Uterus (tissue), 4 donors: ENCODE measurements around the gene PCED1A. TPM values are rescaled to one million over a fixed set of nuclear protein-coding genes. Genes with fewer than 3 reads are reported as not detected.

Source experiments
- DNase-seq, 2 donors: peaks; one replicate each; pipeline ENCODE4 v3.0.0-alpha.2; 2019 to 2020
- H3K27ac ChIP-seq, 2 donors: fragments of 200-600 bp; sonication (generic); 1 replicate in 1 of 2; 2 replicates in 1 of 2; pipeline ENCODE4 v1.5.1; 2016 to 2018
- H3K27me3 ChIP-seq, 2 donors: fragments of 200-600 bp; sonication (generic); one replicate each; pipeline ENCODE4 v1.5.1; 2018 to 2019; ENCODE audit warnings: control low read depth in 1 of 2
- H3K36me3 ChIP-seq, 2 donors: fragments of 200-600 bp; sonication (generic); one replicate each; pipeline ENCODE4 v1.5.1; 2019; ENCODE audit warnings: control low read depth in 1 of 2
- H3K4me1 ChIP-seq, 2 donors: fragments of 200-600 bp; sonication (generic); one replicate each; pipeline ENCODE4 v1.5.1; 2018 to 2019; ENCODE audit warnings: control low read depth in 1 of 2
- H3K4me3 ChIP-seq, 2 donors: fragments of 200-600 bp; sonication (generic); 1 replicate in 1 of 2; 2 replicates in 1 of 2; pipeline ENCODE4 v1.5.1; 2018 to 2019; ENCODE audit warnings: mild to moderate bottlenecking in 1 of 2
- H3K9me3 ChIP-seq, 2 donors: fragments of 200-600 bp; sonication (generic); one replicate each; pipeline ENCODE4 v1.5.1; 2019; ENCODE audit warnings: control low read depth in 1 of 2
- POLR2A ChIP-seq, 2 donors: fragments of 450-650 bp; IDR thresholded peaks; one replicate each; pipeline ENCODE4 v1.6.1; 2016; ENCODE audit warnings: antibody characterized with exemption in 2 of 2, mild to moderate bottlenecking in 1 of 2, moderate library complexity in 1 of 2
- intact Hi-C: fragments of 100-400 bp; cut with DNase I; formaldehyde crosslinking; loops from one replicate; pipeline ENCODE4 v1.15.1; 2023; ENCODE audit warnings: low total_unique reads
- total RNA-seq, 4 donors: library from RNA; depleted of rRNA in 3 of 4; stranded (reverse); fragments of >200 nt in 3 of 4; gene quantifications; one replicate each; pipeline versions ENCODE4 v1.1.0 to v1.2.4, GENCODE V29; 2014 to 2023
- TF ChIP-seq, protein P1 (sequence below), 4 experiments: fragments of 200-600 bp in 2 of 4; fragments of 450-650 bp in 2 of 4; sonication (generic) in 2 of 4; IDR thresholded peaks; one replicate each; pipeline ENCODE4 v1.5.1; 2016 to 2019; ENCODE audit warnings: antibody characterized with exemption in 4 of 4, mild to moderate bottlenecking in 2 of 4, moderate library complexity in 1 of 4
- donor health status: DM: yes; HTN: yes; CAD: no.

The PCED1A gene
- total RNA-seq, 4 donors from 2014 or later: 13.5 to 43.6 (median 31.3) TPM

DNA sequence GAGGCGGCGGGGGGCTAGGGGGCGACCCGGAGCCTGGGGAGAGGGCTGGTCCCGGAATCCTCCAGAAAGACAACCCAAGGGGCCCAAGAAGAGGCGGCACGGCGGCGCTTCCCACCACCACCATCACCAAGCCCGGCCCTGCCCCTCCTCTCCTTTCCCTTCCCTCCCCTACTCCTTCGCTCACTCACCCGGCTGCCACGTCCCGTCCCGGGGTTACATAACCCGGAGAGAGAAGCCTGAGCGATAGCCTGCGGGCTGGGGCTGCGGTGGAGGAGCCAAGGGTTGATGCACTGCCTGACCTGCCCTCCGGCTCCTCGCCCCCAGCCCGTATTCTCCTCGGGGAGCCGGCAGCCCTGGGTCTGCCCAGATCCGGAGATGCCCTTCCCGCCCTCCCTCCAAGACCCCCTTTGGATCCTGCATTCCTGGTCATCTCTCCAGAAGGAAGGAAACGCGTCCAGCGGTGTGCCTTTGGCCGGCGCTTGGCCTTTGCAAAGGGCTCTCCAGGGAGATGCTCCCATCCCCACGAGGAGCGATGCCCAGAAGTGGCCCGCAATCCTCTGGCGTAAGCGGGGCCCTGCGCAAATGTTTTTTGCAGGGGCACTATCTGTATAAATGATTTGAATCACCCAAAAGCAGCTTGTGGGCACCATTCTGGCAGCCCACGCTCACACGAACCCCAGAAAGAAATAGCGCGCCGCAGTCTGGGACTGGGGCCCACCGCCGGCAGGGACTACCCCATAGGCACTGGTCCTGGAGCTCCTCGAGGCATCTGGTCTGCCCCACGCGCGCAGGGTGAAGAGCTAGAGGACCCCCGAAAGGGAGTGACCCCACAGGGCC, 35.4 kb downstream of the PCED1A start:
- no peaks in the 10 kb centered on the region for H3K27me3 ChIP-seq
- TF ChIP-seq POLR2A (IDR thresholded peaks at IDR 0.05): no peak
- TF ChIP-seq, protein P1, sequence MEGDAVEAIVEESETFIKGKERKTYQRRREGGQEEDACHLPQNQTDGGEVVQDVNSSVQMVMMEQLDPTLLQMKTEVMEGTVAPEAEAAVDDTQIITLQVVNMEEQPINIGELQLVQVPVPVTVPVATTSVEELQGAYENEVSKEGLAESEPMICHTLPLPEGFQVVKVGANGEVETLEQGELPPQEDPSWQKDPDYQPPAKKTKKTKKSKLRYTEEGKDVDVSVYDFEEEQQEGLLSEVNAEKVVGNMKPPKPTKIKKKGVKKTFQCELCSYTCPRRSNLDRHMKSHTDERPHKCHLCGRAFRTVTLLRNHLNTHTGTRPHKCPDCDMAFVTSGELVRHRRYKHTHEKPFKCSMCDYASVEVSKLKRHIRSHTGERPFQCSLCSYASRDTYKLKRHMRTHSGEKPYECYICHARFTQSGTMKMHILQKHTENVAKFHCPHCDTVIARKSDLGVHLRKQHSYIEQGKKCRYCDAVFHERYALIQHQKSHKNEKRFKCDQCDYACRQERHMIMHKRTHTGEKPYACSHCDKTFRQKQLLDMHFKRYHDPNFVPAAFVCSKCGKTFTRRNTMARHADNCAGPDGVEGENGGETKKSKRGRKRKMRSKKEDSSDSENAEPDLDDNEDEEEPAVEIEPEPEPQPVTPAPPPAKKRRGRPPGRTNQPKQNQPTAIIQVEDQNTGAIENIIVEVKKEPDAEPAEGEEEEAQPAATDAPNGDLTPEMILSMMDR (IDR thresholded peaks at IDR 0.05): no peak
- H3K4me3 ChIP-seq: no peak overlapping the region

DNA sequence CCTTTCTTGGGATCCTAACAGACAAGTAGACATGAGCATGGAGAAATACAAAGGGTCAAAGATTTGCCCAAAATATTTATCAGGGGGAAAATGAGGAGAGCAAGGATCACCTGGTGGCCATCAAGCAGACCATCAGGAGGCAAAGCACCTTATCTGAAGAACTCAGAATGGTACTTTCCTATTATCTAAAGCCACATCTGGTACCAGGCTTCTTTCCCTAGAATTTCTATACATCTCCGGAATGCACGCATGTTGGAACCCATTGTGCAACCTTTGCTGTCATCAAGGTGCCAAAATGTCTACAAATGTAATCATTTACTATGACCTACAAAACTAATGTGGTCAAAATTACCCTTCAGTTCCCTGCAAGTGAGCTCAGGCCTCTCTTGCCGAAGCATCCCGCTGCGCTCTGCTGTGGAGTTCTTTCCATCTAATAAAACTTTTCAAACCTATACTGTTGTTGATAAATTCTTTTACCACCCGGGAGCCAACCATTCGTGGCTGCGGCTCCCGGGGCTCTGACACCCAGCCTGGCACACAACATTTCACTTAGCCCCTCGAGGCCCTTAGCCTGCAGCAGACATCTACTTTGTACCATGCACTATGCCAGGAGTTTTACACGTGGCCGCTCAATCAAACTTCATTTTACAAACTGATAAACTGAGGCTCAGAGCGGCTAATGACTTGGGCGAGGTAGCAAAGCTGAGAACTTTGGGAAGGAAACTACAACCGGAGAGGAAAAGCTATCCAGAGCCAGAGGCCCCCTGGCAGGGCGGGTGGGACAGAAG, 36.2 kb downstream of the PCED1A start:
- H3K27me3 ChIP-seq: no peaks in the 10 kb centered on the region
- TF ChIP-seq POLR2A (IDR thresholded peaks at IDR 0.05): no peak
- TF ChIP-seq, protein P1 (IDR thresholded peaks at IDR 0.05): no peak

More for the DNA sequence above, 35.4 kb downstream of the PCED1A start:
- Histone ChIP-seq H3K9me3 (no peaks in the 10 kb centered on the region), H3K36me3 (no peaks in the 10 kb centered on the region), H3K4me1 (peaks cover 0 to 17% of the 10 kb centered on the region in 2 donors), H3K27ac (no peak overlapping the region)
- intact Hi-C loops: no loop called here
- DNase-seq: no peak

DNA sequence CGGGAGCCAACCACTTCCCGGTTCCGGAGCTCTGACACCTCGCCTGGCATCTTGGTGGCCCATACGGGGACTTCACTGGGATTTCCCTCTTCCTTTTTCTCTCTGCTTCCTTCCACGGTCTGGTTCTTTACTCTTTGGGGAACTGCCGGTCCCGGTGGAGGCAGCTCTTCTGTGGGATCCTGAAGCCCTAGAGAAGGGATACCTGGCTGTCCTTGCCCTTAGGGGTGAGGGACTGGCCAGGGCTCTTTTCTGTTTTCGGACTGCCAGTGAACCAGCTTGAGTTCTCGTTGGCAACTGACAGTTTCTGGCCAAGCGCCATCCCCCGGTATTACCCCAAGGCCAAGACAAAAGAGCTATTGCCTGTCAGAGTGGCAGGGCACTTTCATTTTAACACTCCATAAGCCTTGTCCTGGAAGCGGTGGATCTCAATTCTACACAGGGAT, 39.1 kb downstream of the PCED1A start:
- no peaks in the 10 kb centered on the region for H3K27me3 ChIP-seq
- H3K4me1 ChIP-seq: peaks cover 0 to 22% of the 10 kb centered on the region in 2 donors
- no peak for DNase-seq
- H3K36me3 ChIP-seq: no peaks in the 10 kb centered on the region
- peak overlapping the region in 1 of 2 donors; percentile 77 for H3K27ac ChIP-seq
- no peak overlapping the region for H3K4me3 ChIP-seq
- TF ChIP-seq POLR2A (IDR thresholded peaks at IDR 0.05): no peak
- TF ChIP-seq, protein P1 (IDR thresholded peaks at IDR 0.05): no peak
- intact Hi-C loops: no loop called here
- no peaks in the 10 kb centered on the region for H3K9me3 ChIP-seq

More for the DNA sequence above, 36.2 kb downstream of the PCED1A start:
- Histone ChIP-seq H3K4me3 (no peak overlapping the region), H3K4me1 (peaks cover 0 to 22% of the 10 kb centered on the region in 2 donors), H3K9me3 (no peaks in the 10 kb centered on the region), H3K36me3 (no peaks in the 10 kb centered on the region), H3K27ac (no peak overlapping the region)
- intact Hi-C loops: no loop called here
- DNase-seq: no peak

DNA sequence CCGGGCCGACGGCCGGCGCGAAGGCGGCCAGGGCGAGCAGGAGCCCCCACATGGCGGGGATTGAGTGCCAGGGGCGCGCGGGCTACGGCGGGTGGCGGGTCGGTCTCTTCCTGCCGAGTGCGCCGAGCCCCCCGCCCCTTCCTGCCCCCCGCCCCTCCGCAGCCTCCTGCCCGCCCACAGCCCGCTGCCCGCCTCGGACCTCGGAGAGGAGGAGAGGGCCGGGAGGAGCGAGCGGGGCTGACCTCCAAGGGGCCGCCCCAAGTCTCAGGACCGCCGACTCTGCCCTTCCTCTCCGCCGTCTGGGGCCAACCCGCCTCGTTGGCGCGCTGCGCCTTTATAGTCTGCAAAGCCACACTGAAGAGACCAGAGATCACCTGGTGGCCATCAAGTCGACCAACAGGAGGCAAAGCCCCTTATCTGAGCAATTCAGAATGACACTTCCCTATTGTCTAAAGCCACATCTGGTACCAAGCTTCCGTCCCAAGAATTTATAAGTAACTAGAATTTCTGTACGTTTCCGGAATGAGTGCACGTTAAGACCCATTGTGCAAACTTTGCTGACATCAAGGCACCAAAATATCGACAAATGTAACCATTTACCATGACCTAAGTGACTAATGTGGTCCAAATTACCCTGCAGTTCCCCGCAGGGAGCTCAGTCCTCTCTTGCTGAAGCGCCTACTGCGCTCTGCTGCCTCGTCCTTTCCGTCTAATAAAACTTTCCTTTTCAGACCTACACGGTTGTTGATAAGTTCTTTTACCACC, 39.8 kb downstream of the PCED1A start, which contains the start of gene CPXM1:
Gene CPXM1 (minus strand): TSS at position 107 of the 765 bp plus-strand sequence. CDS start 55 bp downstream, at position 52.
- peaks cover 0 to 18% of the 10 kb centered on the region in 2 donors for H3K4me1 ChIP-seq
- peak within 1 kb of the TSS; percentile 35 to 43 for H3K4me3 ChIP-seq
- no peaks in the 10 kb centered on the region for H3K9me3 ChIP-seq
- H3K36me3 ChIP-seq: no peaks in the 10 kb centered on the region
- no peaks in the 10 kb centered on the region for H3K27me3 ChIP-seq
- TF ChIP-seq POLR2A (IDR thresholded peaks at IDR 0.05): no peak
- TF ChIP-seq, protein P1 (IDR thresholded peaks at IDR 0.05): peak in 1 of 4 experiments; percentile 16
- intact Hi-C loops: no loop called here
- DNase-seq: no peak
- H3K27ac ChIP-seq: peak within 1 kb of the TSS; percentile 54 to 77
